GM21717 (cell line): Measurements from ENCODE around the gene HOXB3.

Source experiments
- ATAC-seq: cut with Tn5 transposase; IDR thresholded peaks from one replicate; pipeline ENCODE4 v1.9.1; 2021; ENCODE audit warnings: mild to moderate bottlenecking, moderate library complexity; ENCODE audit not compliant: unreplicated experiment

Gene HOXB3

GRCh38 chr17:48626245-48627117 is 36.4 kb upstream of the HOXB3 start, which contains the start of gene HOXB9:
HOXB9 (minus strand) TSS chr17:48626358; CDS start chr17:48626269, 89 bp downstream.
- no peak for ATAC-seq

GRCh38 chr17:48625495-48626244 is 35.6 kb upstream of the HOXB3 start:
- ATAC-seq: no peak

GRCh38 chr17:48624544-48625494 is 34.8 kb upstream of the HOXB3 start:
- no peak for ATAC-seq

GRCh38 chr17:48624118-48624517 is 34.1 kb upstream of the HOXB3 start:
- no peak for ATAC-seq

GRCh38 chr17:48623583-48623982 is 33.5 kb upstream of the HOXB3 start:
- no peak for ATAC-seq

GRCh38 chr17:48622857-48623256 is 32.8 kb upstream of the HOXB3 start:
- ATAC-seq: no peak

- no peak for ATAC-seq
Observed at GRCh38 chr17:48621410-48622392, 31.7 kb upstream of the HOXB3 start.

- ATAC-seq: no peak
Observed at GRCh38 chr17:48620461-48621139, 30.6 kb upstream of the HOXB3 start.

GRCh38 chr17:48619826-48620449 is 29.9 kb upstream of the HOXB3 start:
- ATAC-seq: no peak

GRCh38 chr17:48618256-48618896 is 28.3 kb upstream of the HOXB3 start:
- no peak for ATAC-seq

- no peak for ATAC-seq
Observed at GRCh38 chr17:48617471-48618255, 27.6 kb upstream of the HOXB3 start.

- ATAC-seq: no peak
Observed at GRCh38 chr17:48616717-48617470, 26.9 kb upstream of the HOXB3 start.

- no peak for ATAC-seq
Observed at GRCh38 chr17:48615963-48616716, 26.1 kb upstream of the HOXB3 start.

GRCh38 chr17:48615047-48615962 is 25.3 kb upstream of the HOXB3 start, which contains the start of gene HOXB8:
HOXB8 (minus strand) TSS chr17:48615292; CDS start chr17:48614704, 588 bp downstream.
- ATAC-seq: no peak
